Measurements from ENCODE around the gene KCNIP4.

- TF ChIP-seq ZNF274 (IDR thresholded peaks at IDR 0.05; ENCODE audit: low read depth, low read length) (no peak), YY1 (IDR thresholded peaks at IDR 0.05; ENCODE audit: insufficient read depth, insufficient read length) (no peak)
Observed at GRCh38 chr4:21097026-21097425, 851.5 kb downstream of the KCNIP4 start.
